GM12878 (cell line): ENCODE data around the gene LIMK1. TPM values are rescaled to one million over a fixed set of nuclear protein-coding genes. Genes with fewer than 3 reads are reported as not detected.

Experiments used
- ATAC-seq: fragments of 200-7000 bp; cut with Tn5 transposase; 3 replicates; pipeline ENCODE4 v1.9.1; 2020; ENCODE audit warnings: mild to moderate bottlenecking, moderate library complexity
- BruUV-seq: library from RNA; stranded (reverse); fragments of 400-500 nt; replicated peaks from 2 replicates; lab custom pipeline; 2021; lab: Mats Ljungman, UMichigan
- CTCF ChIA-PET: fragments of 300-600 bp; sonication (Branson Sonifier 250); formaldehyde crosslinking; extraction: SDS; loops from one replicate; lab custom pipeline; 2021; ENCODE audit warnings: inconsistent platforms; lab: Yijun Ruan, JAX
- POLR2A ChIA-PET: fragments of 350-600 bp; formaldehyde crosslinking; extraction: SDS; loops from one replicate; lab custom pipeline; 2021; ENCODE audit warnings: inconsistent platforms; lab: Charles Lee
- RAD21 ChIA-PET: fragments of 300-600 bp; sonication (Branson Sonifier 250); formaldehyde crosslinking; loops from one replicate; lab custom pipeline; 2023; ENCODE audit warnings: antibody characterized with exemption; ENCODE audit not compliant: unreplicated experiment; lab: Charles Lee
- SMC1A ChIA-PET: fragments of 300-600 bp; sonication (Branson Sonifier 250); formaldehyde crosslinking; loops from one replicate; lab custom pipeline; 2023; ENCODE audit not compliant: unreplicated experiment, uncharacterized antibody; lab: Charles Lee
- DNase-seq: peaks from one replicate; pipeline ENCODE4 v3.0.0-alpha.2; 2011; ENCODE audit warnings: low read depth, low spot score
- FAIRE-seq: peaks from 3 replicates; lab custom pipeline; 2011; peaks lifted over from hg19 to GRCh38; lab: Jason Lieb, UNC
- H2AFZ ChIP-seq: 2 replicates; pipeline ENCODE4 v1.6.0; 2011; ENCODE audit warnings: low read depth, low read length, control low read depth; ENCODE audit not compliant: control insufficient read depth
- H3K27ac ChIP-seq: 2 replicates; pipeline ENCODE4 v1.5.1; 2011; ENCODE audit warnings: control low read depth; ENCODE audit not compliant: control insufficient read depth, insufficient read depth
- H3K27me3 ChIP-seq, 2 experiments: replicated peaks in 1 of 2; 2 replicates each; pipeline versions ENCODE4 v1.6.0 to v1.6.1; 2011; ENCODE audit warnings: low read length in 1 of 2; ENCODE audit not compliant: control insufficient read depth in 2 of 2, insufficient read depth in 2 of 2
- H3K36me3 ChIP-seq, 2 experiments: 2 replicates each; pipeline ENCODE4 v1.5.1; 2011; ENCODE audit warnings: low read length in 1 of 2; ENCODE audit not compliant: control insufficient read depth in 2 of 2, insufficient read depth in 2 of 2
- H3K4me1 ChIP-seq: 2 replicates; pipeline ENCODE4 v1.6.1; 2011; ENCODE audit warnings: mild to moderate bottlenecking, low read length, moderate library complexity, mixed read lengths; ENCODE audit not compliant: control insufficient read depth, insufficient read depth
- H3K4me2 ChIP-seq: 2 replicates; pipeline ENCODE4 v1.6.0; 2011; ENCODE audit warnings: control low read depth; ENCODE audit not compliant: control insufficient read depth, insufficient read depth
- H3K4me3 ChIP-seq: fragments of 200-600 bp; sonication (generic); 2 replicates; pipeline ENCODE4 v1.5.1; 2016
- H3K79me2 ChIP-seq: 2 replicates; pipeline ENCODE4 v1.6.0; 2011; ENCODE audit warnings: low read length; ENCODE audit not compliant: control insufficient read depth, insufficient read depth
- H3K9ac ChIP-seq: 2 replicates; pipeline ENCODE4 v1.8.0; 2011; ENCODE audit warnings: low read length, control low read depth, mixed read lengths; ENCODE audit not compliant: control insufficient read depth, insufficient read depth
- H3K9me3 ChIP-seq: replicated peaks from 3 replicates; pipeline ENCODE4 v1.5.1; 2011; ENCODE audit warnings: mild to moderate bottlenecking, low read length; ENCODE audit not compliant: control insufficient read depth, insufficient read depth
- H4K20me1 ChIP-seq: 2 replicates; pipeline ENCODE4 v1.6.0; 2011; ENCODE audit not compliant: control insufficient read depth, insufficient read depth
- CBX3 ChIP-seq: fragments of 200-600 bp; sonication (generic); IDR thresholded peaks from 2 replicates; pipeline ENCODE4 v1.6.1; 2016; ENCODE audit warnings: low read depth, borderline replicate concordance
- FOS ChIP-seq: IDR thresholded peaks from 3 replicates; pipeline ENCODE4 v1.6.1; 2011; ENCODE audit warnings: borderline replicate concordance; ENCODE audit not compliant: insufficient read length; ENCODE audit errors: extremely low read depth
- FOXK2 ChIP-seq: fragments of 450-650 bp; IDR thresholded peaks from 2 replicates; pipeline ENCODE4 v1.6.1; 2017; ENCODE audit warnings: mild to moderate bottlenecking, moderate library complexity
- IKZF2 ChIP-seq, 2 experiments: fragments of 450-650 bp; IDR thresholded peaks; 2 replicates each; pipeline ENCODE4 v1.6.1; 2017; ENCODE audit warnings: mild to moderate bottlenecking in 2 of 2, moderate library complexity in 2 of 2
- MEF2B ChIP-seq: fragments of 450-650 bp; IDR thresholded peaks from 2 replicates; pipeline ENCODE4 v1.6.1; 2018; ENCODE audit warnings: mild to moderate bottlenecking, moderate library complexity; ENCODE audit not compliant: partially characterized antibody, poor library complexity, severe bottlenecking
- NR2F1 ChIP-seq: fragments of 450-650 bp; conservative IDR thresholded peaks from 2 replicates; pipeline ENCODE4 v1.6.1; 2017; ENCODE audit warnings: mild to moderate bottlenecking
- PAX5 ChIP-seq: IDR thresholded peaks from 2 replicates; pipeline ENCODE4 v1.6.1; 2011; ENCODE audit warnings: low read depth, low read length, borderline replicate concordance
- PAX8 ChIP-seq: fragments of 450-650 bp; IDR thresholded peaks from 2 replicates; pipeline ENCODE4 v1.6.1; 2017; ENCODE audit warnings: mild to moderate bottlenecking, moderate library complexity
- RCOR1 ChIP-seq: conservative IDR thresholded peaks from 2 replicates; pipeline ENCODE4 v1.6.1; 2012; ENCODE audit warnings: low read depth, low read length, improper control_type of control experiment
- RFX5 ChIP-seq: IDR thresholded peaks from 2 replicates; pipeline ENCODE4 v1.6.1; 2011; ENCODE audit warnings: low read depth, low read length, improper control_type of control experiment
- SREBF1 ChIP-seq: IDR thresholded peaks from 2 replicates; pipeline ENCODE4 v1.6.1; 2012; ENCODE audit warnings: mild to moderate bottlenecking, low read length
- ZBED1 ChIP-seq: IDR thresholded peaks from 2 replicates; pipeline ENCODE4 v1.6.1; 2016; ENCODE audit warnings: borderline replicate concordance
- WGBS: methylation state at CpG from one replicate; pipeline ENCODE4 v1.1.6; 2016; ENCODE audit warnings: low lambda C conversion rate; ENCODE audit not compliant: insufficient replicate concordance, insufficient coverage; ENCODE audit errors: missing lambda C conversion rate; 5-methylcytosine and 5-hydroxymethylcytosine counted together
- in situ Hi-C: fragments of 300-500 bp; cut with MboI; formaldehyde crosslinking; loops from 9 replicates; pipeline ENCODE4 v1.14.3; 2018; ENCODE audit warnings: mixed read lengths
- intact Hi-C: fragments of 100-400 bp; cut with micrococcal nuclease; formaldehyde crosslinking; loops from one replicate; pipeline ENCODE4 v1.14.2; 2022; ENCODE audit not compliant: unreplicated experiment
- polyA plus RNA-seq, 11 experiments: library from polyadenylated mRNA; depleted of rRNA in 4 of 11; unstranded in 6 of 11; stranded (reverse) in 5 of 11; fragments of >200 nt; fragmentation: Nextera tagmentation in 4 of 11; fragmentation: Illumina TruSeq in 1 of 11; extraction: Ambion mirVana in 4 of 11; extraction: Trizol in 1 of 11; gene quantifications; 1 replicate in 1 of 11; 2 replicates in 10 of 11; pipeline versions ENCODE4 v1.2.1 to v1.2.3, GENCODE V29; 2011 to 2016; ENCODE audit warnings: inconsistent platforms in 2 of 11, missing spikeins in 2 of 11, low read depth in 1 of 11
- total RNA-seq, 4 experiments: library from RNA; depleted of rRNA in 3 of 4; stranded (reverse); fragments of >200 nt in 3 of 4; fragmentation: Illumina TruSeq in 1 of 4; extraction: Trizol in 1 of 4; gene quantifications; 2 replicates each; pipeline versions ENCODE4 v1.2.1 to v1.2.3, GENCODE V29; 2013 to 2021
- TF ChIP-seq, protein P1 (sequence below): IDR thresholded peaks from 2 replicates; pipeline ENCODE4 v1.6.1; 2012; ENCODE audit warnings: low read depth, low read length, improper control_type of control experiment
- TF ChIP-seq, protein P2 (sequence below): fragments of 450-650 bp; IDR thresholded peaks from 2 replicates; pipeline ENCODE4 v1.6.1; 2016; ENCODE audit warnings: mild to moderate bottlenecking
- TF ChIP-seq, protein P3 (sequence below): fragments of 150-350 bp; IDR thresholded peaks from 2 replicates; pipeline ENCODE4 v1.6.1; 2016; ENCODE audit warnings: low read depth, low read length
- TF ChIP-seq, protein P4 (sequence below): fragments of 450-650 bp; IDR thresholded peaks from 2 replicates; pipeline ENCODE4 v1.6.1; 2017; ENCODE audit warnings: mild to moderate bottlenecking, moderate library complexity

LIMK1 gene
- total and polyA plus RNA-seq, 10 of the 15 experiments (the other 5 are each of a cell fraction or from before 2014, with no cell fraction given): 0.71 to 59.4 (median 28.8) TPM

DNA sequence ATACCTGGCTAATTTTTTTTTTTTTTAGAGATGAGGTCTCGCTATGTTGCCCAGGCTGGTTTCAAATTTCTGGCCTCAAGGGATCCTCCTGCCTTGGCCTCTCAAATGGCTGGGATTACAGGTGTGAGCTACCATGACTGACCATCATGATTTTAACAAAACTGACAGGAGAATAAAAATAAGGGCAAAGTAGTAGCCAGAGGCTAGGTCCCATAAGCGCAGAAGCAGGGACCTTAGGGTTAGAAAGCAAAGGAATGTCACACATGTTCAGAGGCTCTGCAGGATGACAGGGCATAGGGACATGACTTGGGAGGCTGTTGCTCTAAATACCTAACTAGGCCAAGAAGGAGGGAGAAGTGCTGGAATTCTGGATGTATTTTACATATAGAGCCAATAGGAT, 5.1 kb upstream of the LIMK1 start:
- H3K27ac ChIP-seq: no peak overlapping the region
- 89% methylated on average over 2 of the region's 2 CpGs for WGBS
- TF ChIP-seq PAX8 (no peak), CBX3 (no peak), FOXK2 (no peak), RFX5 (no peak), SREBF1 (no peak), PAX5 (no peak), ZBED1 (no peak), RCOR1 (no peak), NR2F1 (no peak), IKZF2 (IDR thresholded peaks at IDR 0.05) (no peak), FOS (no peak), MEF2B (no peak)
- TF ChIP-seq, protein P1, sequence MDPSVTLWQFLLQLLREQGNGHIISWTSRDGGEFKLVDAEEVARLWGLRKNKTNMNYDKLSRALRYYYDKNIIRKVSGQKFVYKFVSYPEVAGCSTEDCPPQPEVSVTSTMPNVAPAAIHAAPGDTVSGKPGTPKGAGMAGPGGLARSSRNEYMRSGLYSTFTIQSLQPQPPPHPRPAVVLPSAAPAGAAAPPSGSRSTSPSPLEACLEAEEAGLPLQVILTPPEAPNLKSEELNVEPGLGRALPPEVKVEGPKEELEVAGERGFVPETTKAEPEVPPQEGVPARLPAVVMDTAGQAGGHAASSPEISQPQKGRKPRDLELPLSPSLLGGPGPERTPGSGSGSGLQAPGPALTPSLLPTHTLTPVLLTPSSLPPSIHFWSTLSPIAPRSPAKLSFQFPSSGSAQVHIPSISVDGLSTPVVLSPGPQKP: no peak
- TF ChIP-seq, protein P2, sequence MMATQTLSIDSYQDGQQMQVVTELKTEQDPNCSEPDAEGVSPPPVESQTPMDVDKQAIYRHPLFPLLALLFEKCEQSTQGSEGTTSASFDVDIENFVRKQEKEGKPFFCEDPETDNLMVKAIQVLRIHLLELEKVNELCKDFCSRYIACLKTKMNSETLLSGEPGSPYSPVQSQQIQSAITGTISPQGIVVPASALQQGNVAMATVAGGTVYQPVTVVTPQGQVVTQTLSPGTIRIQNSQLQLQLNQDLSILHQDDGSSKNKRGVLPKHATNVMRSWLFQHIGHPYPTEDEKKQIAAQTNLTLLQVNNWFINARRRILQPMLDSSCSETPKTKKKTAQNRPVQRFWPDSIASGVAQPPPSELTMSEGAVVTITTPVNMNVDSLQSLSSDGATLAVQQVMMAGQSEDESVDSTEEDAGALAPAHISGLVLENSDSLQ: no peak
- TF ChIP-seq, protein P3, sequence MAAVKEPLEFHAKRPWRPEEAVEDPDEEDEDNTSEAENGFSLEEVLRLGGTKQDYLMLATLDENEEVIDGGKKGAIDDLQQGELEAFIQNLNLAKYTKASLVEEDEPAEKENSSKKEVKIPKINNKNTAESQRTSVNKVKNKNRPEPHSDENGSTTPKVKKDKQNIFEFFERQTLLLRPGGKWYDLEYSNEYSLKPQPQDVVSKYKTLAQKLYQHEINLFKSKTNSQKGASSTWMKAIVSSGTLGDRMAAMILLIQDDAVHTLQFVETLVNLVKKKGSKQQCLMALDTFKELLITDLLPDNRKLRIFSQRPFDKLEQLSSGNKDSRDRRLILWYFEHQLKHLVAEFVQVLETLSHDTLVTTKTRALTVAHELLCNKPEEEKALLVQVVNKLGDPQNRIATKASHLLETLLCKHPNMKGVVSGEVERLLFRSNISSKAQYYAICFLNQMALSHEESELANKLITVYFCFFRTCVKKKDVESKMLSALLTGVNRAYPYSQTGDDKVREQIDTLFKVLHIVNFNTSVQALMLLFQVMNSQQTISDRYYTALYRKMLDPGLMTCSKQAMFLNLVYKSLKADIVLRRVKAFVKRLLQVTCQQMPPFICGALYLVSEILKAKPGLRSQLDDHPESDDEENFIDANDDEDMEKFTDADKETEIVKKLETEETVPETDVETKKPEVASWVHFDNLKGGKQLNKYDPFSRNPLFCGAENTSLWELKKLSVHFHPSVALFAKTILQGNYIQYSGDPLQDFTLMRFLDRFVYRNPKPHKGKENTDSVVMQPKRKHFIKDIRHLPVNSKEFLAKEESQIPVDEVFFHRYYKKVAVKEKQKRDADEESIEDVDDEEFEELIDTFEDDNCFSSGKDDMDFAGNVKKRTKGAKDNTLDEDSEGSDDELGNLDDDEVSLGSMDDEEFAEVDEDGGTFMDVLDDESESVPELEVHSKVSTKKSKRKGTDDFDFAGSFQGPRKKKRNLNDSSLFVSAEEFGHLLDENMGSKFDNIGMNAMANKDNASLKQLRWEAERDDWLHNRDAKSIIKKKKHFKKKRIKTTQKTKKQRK: no peak
- TF ChIP-seq, protein P4, sequence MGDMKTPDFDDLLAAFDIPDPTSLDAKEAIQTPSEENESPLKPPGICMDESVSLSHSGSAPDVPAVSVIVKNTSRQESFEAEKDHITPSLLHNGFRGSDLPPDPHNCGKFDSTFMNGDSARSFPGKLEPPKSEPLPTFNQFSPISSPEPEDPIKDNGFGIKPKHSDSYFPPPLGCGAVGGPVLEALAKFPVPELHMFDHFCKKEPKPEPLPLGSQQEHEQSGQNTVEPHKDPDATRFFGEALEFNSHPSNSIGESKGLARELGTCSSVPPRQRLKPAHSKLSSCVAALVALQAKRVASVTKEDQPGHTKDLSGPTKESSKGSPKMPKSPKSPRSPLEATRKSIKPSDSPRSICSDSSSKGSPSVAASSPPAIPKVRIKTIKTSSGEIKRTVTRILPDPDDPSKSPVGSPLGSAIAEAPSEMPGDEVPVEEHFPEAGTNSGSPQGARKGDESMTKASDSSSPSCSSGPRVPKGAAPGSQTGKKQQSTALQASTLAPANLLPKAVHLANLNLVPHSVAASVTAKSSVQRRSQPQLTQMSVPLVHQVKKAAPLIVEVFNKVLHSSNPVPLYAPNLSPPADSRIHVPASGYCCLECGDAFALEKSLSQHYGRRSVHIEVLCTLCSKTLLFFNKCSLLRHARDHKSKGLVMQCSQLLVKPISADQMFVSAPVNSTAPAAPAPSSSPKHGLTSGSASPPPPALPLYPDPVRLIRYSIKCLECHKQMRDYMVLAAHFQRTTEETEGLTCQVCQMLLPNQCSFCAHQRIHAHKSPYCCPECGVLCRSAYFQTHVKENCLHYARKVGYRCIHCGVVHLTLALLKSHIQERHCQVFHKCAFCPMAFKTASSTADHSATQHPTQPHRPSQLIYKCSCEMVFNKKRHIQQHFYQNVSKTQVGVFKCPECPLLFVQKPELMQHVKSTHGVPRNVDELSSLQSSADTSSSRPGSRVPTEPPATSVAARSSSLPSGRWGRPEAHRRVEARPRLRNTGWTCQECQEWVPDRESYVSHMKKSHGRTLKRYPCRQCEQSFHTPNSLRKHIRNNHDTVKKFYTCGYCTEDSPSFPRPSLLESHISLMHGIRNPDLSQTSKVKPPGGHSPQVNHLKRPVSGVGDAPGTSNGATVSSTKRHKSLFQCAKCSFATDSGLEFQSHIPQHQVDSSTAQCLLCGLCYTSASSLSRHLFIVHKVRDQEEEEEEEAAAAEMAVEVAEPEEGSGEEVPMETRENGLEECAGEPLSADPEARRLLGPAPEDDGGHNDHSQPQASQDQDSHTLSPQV: no peak

More for the DNA sequence above, 5.1 kb upstream of the LIMK1 start:
- ATAC-seq (no peak), FAIRE-seq (no peak), DNase-seq (no peak)
- H3K4me3 ChIP-seq: no peak overlapping the region
- peaks cover 6% of the 10 kb centered on the region for H3K4me1 ChIP-seq
- SMC1A ChIA-PET: interaction anchor here (0.7 kb wide), 1 partner anchor 13 kb away, joined by 4 read pairs; no protein-coding TSS in a partner anchor
- no peak overlapping the region for H3K9ac ChIP-seq
- intact Hi-C loops: no loop called here
- POLR2A ChIA-PET: interaction anchor here (0.7 kb wide), 1 partner anchor 105 kb away, joined by 4 read pairs; no protein-coding TSS in a partner anchor
- CTCF ChIA-PET: interaction anchor here (1.3 kb wide), 1 partner anchor 10 kb away, joined by 5 read pairs; no protein-coding TSS in a partner anchor
- H3K27me3 ChIP-seq: no peaks in the 10 kb centered on the region
- H2AFZ ChIP-seq: no peak overlapping the region
- no peaks in the 10 kb centered on the region for H4K20me1 ChIP-seq
- no peaks in the 10 kb centered on the region for H3K36me3 ChIP-seq
- no TSS peak for BruUV-seq
- in situ Hi-C loops: no loop called here
- no peak overlapping the region for H3K4me2 ChIP-seq
- RAD21 ChIA-PET: interaction anchor here (0.6 kb wide), 1 partner anchor 23 kb away, joined by 3 read pairs; no protein-coding TSS in a partner anchor
- H3K79me2 ChIP-seq: no peaks in the 10 kb centered on the region
- no peaks in the 10 kb centered on the region for H3K9me3 ChIP-seq
